K562 (cell line): Measurements from ENCODE around the gene POLD2. TPM values are rescaled to one million over a fixed set of nuclear protein-coding genes. Genes with fewer than 3 reads are reported as not detected.

Source experiments
- ATAC-seq: fragments of 200-7000 bp; cut with Tn5 transposase; 3 replicates; pipeline ENCODE4 v1.9.1; 2020; ENCODE audit warnings: moderate library complexity
- BruUV-seq: library from RNA; stranded (reverse); fragments of 400-500 nt; replicated peaks from 2 replicates; lab custom pipeline; 2021; lab: Mats Ljungman, UMichigan
- CTCF ChIA-PET: fragments of 300-600 bp; formaldehyde crosslinking; extraction: SDS; loops from one replicate; lab custom pipeline; 2021; ENCODE audit warnings: low intra/inter-chr PET ratio; lab: Yijun Ruan, JAX
- POLR2A ChIA-PET: fragments of 300-600, 350-650 bp; sonication (Branson Sonifier 250); formaldehyde crosslinking; extraction: SDS; loops from one replicate; lab custom pipeline; 2021; ENCODE audit warnings: antibody characterized with exemption, inconsistent platforms; lab: Yijun Ruan, JAX
- DNase-seq, 4 experiments: peaks; one replicate each; pipeline versions ENCODE4 v3.0.0 to v3.0.0-alpha.2; 2011 to 2018; ENCODE audit warnings: low spot score in 3 of 4, mixed read lengths in 3 of 4; ENCODE audit errors: extremely low read depth in 1 of 4
- FAIRE-seq: peaks from 2 replicates; lab custom pipeline; 2011; peaks lifted over from hg19 to GRCh38; lab: Jason Lieb, UNC
- H2AFZ ChIP-seq: 2 replicates; pipeline ENCODE4 v1.6.0; 2011; ENCODE audit warnings: low read depth, low read length, control low read depth, inconsistent platforms
- H3K27ac ChIP-seq: fragments of 200-600 bp; 3 replicates; pipeline ENCODE4 v1.8.0; 2011; ENCODE audit warnings: low read depth, mild to moderate bottlenecking, control low read depth, inconsistent platforms, low read length, moderate library complexity, mixed read lengths; ENCODE audit errors: extremely low read depth
- H3K27me3 ChIP-seq, 2 experiments: fragments of 300-600 bp in 1 of 2; 2 replicates in 1 of 2; 3 replicates in 1 of 2; pipeline versions ENCODE4 v1.6.0 to v1.8.0; 2011; ENCODE audit warnings: inconsistent platforms in 2 of 2, low read length in 2 of 2, mild to moderate bottlenecking in 1 of 2, mixed read lengths in 1 of 2, moderate library complexity in 1 of 2; ENCODE audit not compliant: control insufficient read depth in 2 of 2, insufficient read depth in 2 of 2
- H3K36me3 ChIP-seq: fragments of 300-600 bp; 3 replicates; pipeline ENCODE4 v1.8.0; 2011; ENCODE audit warnings: mild to moderate bottlenecking, low read length, inconsistent platforms; ENCODE audit not compliant: control insufficient read depth, insufficient read depth
- H3K4me1 ChIP-seq, 2 experiments: fragments of 200-600 bp in 1 of 2; replicated peaks in 1 of 2; 2 replicates in 1 of 2; 3 replicates in 1 of 2; pipeline versions ENCODE4 v1.5.1 to v1.8.0; 2011; ENCODE audit warnings: inconsistent platforms in 2 of 2, low read length in 2 of 2, mild to moderate bottlenecking in 1 of 2, mixed read lengths in 1 of 2, moderate library complexity in 1 of 2; ENCODE audit not compliant: control insufficient read depth in 2 of 2, insufficient read depth in 2 of 2
- H3K4me2 ChIP-seq: 2 replicates; pipeline ENCODE4 v1.6.1; 2011; ENCODE audit warnings: low read length, control low read depth, inconsistent platforms, mixed read lengths; ENCODE audit not compliant: insufficient read depth
- H3K4me3 ChIP-seq: fragments of 200-600 bp; sonication (generic), shearing (Covaris generic); 2 replicates; pipeline ENCODE4 v1.5.1; 2016; ENCODE audit warnings: control low read depth, inconsistent platforms
- H3K79me2 ChIP-seq: fragments of 200-600 bp; 3 replicates; pipeline ENCODE4 v1.8.0; 2011; ENCODE audit warnings: low read length, inconsistent platforms; ENCODE audit not compliant: control insufficient read depth, insufficient read depth
- H3K9ac ChIP-seq, 2 experiments: 2 replicates each; pipeline versions ENCODE4 v1.6.0 to v1.6.1; 2011; ENCODE audit warnings: low read depth in 2 of 2, low read length in 2 of 2, control low read depth in 1 of 2, inconsistent platforms in 1 of 2, mild to moderate bottlenecking in 1 of 2, mixed read lengths in 1 of 2; ENCODE audit not compliant: insufficient read depth in 1 of 2
- H3K9me1 ChIP-seq: one replicate; pipeline ENCODE4 v1.6.0; 2011; ENCODE audit warnings: inconsistent platforms, mild to moderate bottlenecking, low read length, moderate library complexity; ENCODE audit not compliant: control insufficient read depth, insufficient read depth
- H3K9me3 ChIP-seq: replicated peaks from 2 replicates; pipeline ENCODE4 v1.5.1; 2011; ENCODE audit warnings: low read depth, low read length, inconsistent platforms; ENCODE audit not compliant: control insufficient read depth, insufficient read depth
- H4K20me1 ChIP-seq: replicated peaks from 2 replicates; pipeline ENCODE4 v1.6.1; 2011; ENCODE audit warnings: low read length, inconsistent platforms, mixed read lengths; ENCODE audit not compliant: control insufficient read depth, insufficient read depth
- ARHGAP35 ChIP-seq: fragments of 450-650 bp; IDR thresholded peaks from 2 replicates; pipeline ENCODE4 v1.6.1; 2018; ENCODE audit not compliant: partially characterized antibody
- ARNT ChIP-seq, 2 experiments: fragments of 450-650 bp; IDR thresholded peaks; 2 replicates each; pipeline ENCODE4 v1.6.1; 2016; ENCODE audit warnings: mild to moderate bottlenecking in 1 of 2
- C11orf30 ChIP-seq: fragments of 450-650 bp; IDR thresholded peaks from 2 replicates; pipeline ENCODE4 v1.6.1; 2016; ENCODE audit warnings: low read depth, mild to moderate bottlenecking
- CEBPB ChIP-seq: fragments of 450-650 bp; IDR thresholded peaks from 2 replicates; pipeline ENCODE4 v1.6.1; 2016; ENCODE audit warnings: missing genetic modification characterization, missing compliant biosample characterization
- SRSF1 ChIP-seq: fragments of 200-400 bp; formaldehyde crosslinking; IDR thresholded peaks from 2 replicates; pipeline ENCODE4 v1.6.1; 2017; ENCODE audit warnings: mild to moderate bottlenecking, low read depth, low read length, moderate library complexity
- ZBED1 ChIP-seq: IDR thresholded peaks from 2 replicates; pipeline ENCODE4 v1.6.1; 2014
- ZNF217 ChIP-seq: sonication (generic); formaldehyde crosslinking; IDR thresholded peaks from 2 replicates; pipeline ENCODE4 v1.8.0; 2022; ENCODE audit warnings: mild to moderate bottlenecking, missing genetic modification reagents
- WGBS: fragments of 100-300 bp; shearing (Covaris generic); methylation state at CpG from one replicate; pipeline ENCODE4 v1.1.6; 2016; ENCODE audit warnings: low coverage, mixed read lengths; ENCODE audit not compliant: insufficient coverage; ENCODE audit errors: missing lambda C conversion rate; 5-methylcytosine and 5-hydroxymethylcytosine counted together
- in situ Hi-C: fragments of 300-500 bp; cut with MboI; formaldehyde crosslinking; loops from 4 replicates; pipeline ENCODE4 v1.15.0; 2018; ENCODE audit warnings: inconsistent platforms, mixed read lengths
- intact Hi-C: fragments of 100-400 bp; cut with micrococcal nuclease; formaldehyde crosslinking; loops from 2 replicates; pipeline ENCODE4 v1.14.2; 2022
- polyA plus RNA-seq, 8 experiments: library from polyadenylated mRNA; depleted of rRNA in 4 of 8; stranded (reverse) in 5 of 8; unstranded in 3 of 8; fragments of >200 nt; fragmentation: Nextera tagmentation in 2 of 8; fragmentation: Illumina TruSeq in 1 of 8; extraction: Ambion mirVana in 2 of 8; extraction: Trizol in 1 of 8; gene quantifications; 2 replicates each; pipeline versions ENCODE4 v1.2.1 to v1.2.3, GENCODE V29; 2011 to 2014; ENCODE audit warnings: inconsistent platforms in 1 of 8, missing spikeins in 1 of 8
- total RNA-seq, 7 experiments: library from RNA; depleted of rRNA in 6 of 7; stranded (reverse); fragments of >200 nt in 6 of 7; fragmentation: Illumina TruSeq in 2 of 7; extraction: Trizol in 2 of 7; gene quantifications; 2 replicates each; pipeline versions ENCODE4 v1.2.1 to v1.2.3, GENCODE V29; 2011 to 2021; ENCODE audit warnings: low replicate concordance in 1 of 7
- TF ChIP-seq, protein P1 (sequence below): fragments of 200-800 bp; sonication (Bioruptor generic); IDR thresholded peaks from 2 replicates; pipeline ENCODE4 v1.6.1; 2016; ENCODE audit warnings: missing genetic modification characterization, missing compliant biosample characterization
- TF ChIP-seq, protein P2 (sequence below): sonication (generic); formaldehyde crosslinking; IDR thresholded peaks from 2 replicates; pipeline ENCODE4 v1.8.0; 2022; ENCODE audit warnings: missing genetic modification reagents, mild to moderate bottlenecking, borderline replicate concordance
- TF ChIP-seq, protein P3 (sequence below): fragments of 450-650 bp; IDR thresholded peaks from 2 replicates; pipeline ENCODE4 v1.6.1; 2016
- TF ChIP-seq, protein P4 (sequence below): sonication (generic); formaldehyde crosslinking; IDR thresholded peaks from 2 replicates; pipeline ENCODE4 v1.8.1; 2022; ENCODE audit warnings: missing genetic modification reagents

Gene POLD2
- total and polyA plus RNA-seq, 9 of the 15 experiments (the other 6 are each of a cell fraction or from before 2014, with no cell fraction given) = 29.7 to 259 (median 225) TPM

DNA sequence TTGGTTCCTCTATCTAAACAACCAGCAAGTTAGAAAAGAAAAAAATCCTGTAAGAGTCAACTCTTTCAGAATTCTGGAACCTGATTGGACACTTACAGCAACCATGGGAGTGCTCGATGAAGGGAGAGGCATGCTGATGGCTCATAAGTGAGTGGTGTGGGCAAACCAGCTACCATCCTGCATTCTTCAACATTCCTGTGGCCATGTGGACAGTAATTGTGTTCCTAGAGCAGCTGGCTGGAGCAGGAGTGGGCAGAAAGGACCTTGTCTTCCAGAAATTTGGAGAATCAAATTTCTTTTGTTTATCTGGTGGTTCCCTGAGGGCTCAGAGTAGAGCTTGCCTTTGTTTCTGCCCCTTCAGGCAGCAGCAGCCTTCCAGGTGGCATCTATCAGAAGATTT, 40.2 kb upstream of the POLD2 start (continued):
- TF ChIP-seq, protein P1, sequence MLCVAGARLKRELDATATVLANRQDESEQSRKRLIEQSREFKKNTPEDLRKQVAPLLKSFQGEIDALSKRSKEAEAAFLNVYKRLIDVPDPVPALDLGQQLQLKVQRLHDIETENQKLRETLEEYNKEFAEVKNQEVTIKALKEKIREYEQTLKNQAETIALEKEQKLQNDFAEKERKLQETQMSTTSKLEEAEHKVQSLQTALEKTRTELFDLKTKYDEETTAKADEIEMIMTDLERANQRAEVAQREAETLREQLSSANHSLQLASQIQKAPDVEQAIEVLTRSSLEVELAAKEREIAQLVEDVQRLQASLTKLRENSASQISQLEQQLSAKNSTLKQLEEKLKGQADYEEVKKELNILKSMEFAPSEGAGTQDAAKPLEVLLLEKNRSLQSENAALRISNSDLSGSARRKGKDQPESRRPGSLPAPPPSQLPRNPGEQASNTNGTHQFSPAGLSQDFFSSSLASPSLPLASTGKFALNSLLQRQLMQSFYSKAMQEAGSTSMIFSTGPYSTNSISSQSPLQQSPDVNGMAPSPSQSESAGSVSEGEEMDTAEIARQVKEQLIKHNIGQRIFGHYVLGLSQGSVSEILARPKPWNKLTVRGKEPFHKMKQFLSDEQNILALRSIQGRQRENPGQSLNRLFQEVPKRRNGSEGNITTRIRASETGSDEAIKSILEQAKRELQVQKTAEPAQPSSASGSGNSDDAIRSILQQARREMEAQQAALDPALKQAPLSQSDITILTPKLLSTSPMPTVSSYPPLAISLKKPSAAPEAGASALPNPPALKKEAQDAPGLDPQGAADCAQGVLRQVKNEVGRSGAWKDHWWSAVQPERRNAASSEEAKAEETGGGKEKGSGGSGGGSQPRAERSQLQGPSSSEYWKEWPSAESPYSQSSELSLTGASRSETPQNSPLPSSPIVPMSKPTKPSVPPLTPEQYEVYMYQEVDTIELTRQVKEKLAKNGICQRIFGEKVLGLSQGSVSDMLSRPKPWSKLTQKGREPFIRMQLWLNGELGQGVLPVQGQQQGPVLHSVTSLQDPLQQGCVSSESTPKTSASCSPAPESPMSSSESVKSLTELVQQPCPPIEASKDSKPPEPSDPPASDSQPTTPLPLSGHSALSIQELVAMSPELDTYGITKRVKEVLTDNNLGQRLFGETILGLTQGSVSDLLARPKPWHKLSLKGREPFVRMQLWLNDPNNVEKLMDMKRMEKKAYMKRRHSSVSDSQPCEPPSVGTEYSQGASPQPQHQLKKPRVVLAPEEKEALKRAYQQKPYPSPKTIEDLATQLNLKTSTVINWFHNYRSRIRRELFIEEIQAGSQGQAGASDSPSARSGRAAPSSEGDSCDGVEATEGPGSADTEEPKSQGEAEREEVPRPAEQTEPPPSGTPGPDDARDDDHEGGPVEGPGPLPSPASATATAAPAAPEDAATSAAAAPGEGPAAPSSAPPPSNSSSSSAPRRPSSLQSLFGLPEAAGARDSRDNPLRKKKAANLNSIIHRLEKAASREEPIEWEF = no peak
- TF ChIP-seq ZBED1 = no peak
- TF ChIP-seq ZNF217 (CRISPR knock-in tag) = no peak

DNA sequence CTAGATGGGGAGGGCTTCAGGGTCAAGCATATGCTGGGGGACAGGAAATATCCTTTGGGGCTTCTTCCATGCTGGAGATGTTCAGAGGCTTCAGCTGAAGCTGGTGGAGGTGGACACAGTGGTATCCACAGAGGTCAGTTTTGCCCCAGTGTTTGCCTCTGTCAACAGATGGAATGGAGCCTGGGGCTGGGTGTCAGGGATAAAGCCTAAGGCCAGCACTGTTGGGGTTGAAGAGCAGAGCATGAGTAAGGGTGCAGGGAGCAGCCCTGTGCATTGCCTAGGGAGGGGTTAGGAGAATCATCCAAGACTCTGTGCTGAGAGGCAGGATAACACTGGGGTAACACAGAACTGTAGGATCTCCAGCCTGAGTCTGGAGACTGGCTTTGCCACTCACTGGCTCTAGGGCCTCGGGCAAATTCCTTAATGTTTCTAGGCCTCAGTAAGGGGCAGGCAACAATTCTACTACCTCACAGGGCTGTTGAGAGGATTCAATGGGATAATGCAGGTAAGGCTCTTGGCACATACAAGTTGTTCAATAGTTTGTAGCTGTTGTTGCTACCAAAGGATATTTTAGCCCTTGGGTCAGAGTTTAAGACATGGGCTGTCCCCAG, 39.5 kb upstream of the POLD2 start:
- intact Hi-C loops = no loop called here
- FAIRE-seq = no peak
- Histone ChIP-seq H4K20me1 (no peaks in the 10 kb centered on the region), H3K27me3 (peaks cover 3 to 12% of the 10 kb centered on the region in 2 experiments; a peak in 3 of 5 replicates), H3K27ac (no peak overlapping the region), H3K9ac (no peak overlapping the region), H3K79me2 (no peaks in the 10 kb centered on the region), H3K4me2 (no peak overlapping the region), H3K9me3 (no peaks in the 10 kb centered on the region), H2AFZ (no peak overlapping the region), H3K36me3 (no peaks in the 10 kb centered on the region), H3K4me1 (peaks cover 0 to 10% of the 10 kb centered on the region in 2 experiments; a peak in 3 of 5 replicates), H3K9me1 (no peaks in the 10 kb centered on the region), H3K4me3 (no peak overlapping the region)
- in situ Hi-C loops = no loop called here
- no peak for DNase-seq
- POLR2A ChIA-PET = interaction anchor here (0.7 to 1.3 kb wide), 3 partner anchors 11 to 32 kb away, joined by 3 to 5 read pairs (median 5); no protein-coding TSS in a partner anchor
- WGBS = 0% methylated on average over 1 of the region's 1 CpG
- BruUV-seq = no TSS peak
- CTCF ChIA-PET = no interaction called here
- ATAC-seq = no peak
- TF ChIP-seq C11orf30 (no peak), ARHGAP35 (no peak), SRSF1 (no peak), CEBPB (no peak), ARNT (IDR thresholded peaks at IDR 0.05) (no peak)
- TF ChIP-seq, protein P2, sequence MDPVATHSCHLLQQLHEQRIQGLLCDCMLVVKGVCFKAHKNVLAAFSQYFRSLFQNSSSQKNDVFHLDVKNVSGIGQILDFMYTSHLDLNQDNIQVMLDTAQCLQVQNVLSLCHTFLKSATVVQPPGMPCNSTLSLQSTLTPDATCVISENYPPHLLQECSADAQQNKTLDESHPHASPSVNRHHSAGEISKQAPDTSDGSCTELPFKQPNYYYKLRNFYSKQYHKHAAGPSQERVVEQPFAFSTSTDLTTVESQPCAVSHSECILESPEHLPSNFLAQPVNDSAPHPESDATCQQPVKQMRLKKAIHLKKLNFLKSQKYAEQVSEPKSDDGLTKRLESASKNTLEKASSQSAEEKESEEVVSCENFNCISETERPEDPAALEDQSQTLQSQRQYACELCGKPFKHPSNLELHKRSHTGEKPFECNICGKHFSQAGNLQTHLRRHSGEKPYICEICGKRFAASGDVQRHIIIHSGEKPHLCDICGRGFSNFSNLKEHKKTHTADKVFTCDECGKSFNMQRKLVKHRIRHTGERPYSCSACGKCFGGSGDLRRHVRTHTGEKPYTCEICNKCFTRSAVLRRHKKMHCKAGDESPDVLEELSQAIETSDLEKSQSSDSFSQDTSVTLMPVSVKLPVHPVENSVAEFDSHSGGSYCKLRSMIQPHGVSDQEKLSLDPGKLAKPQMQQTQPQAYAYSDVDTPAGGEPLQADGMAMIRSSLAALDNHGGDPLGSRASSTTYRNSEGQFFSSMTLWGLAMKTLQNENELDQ (CRISPR knock-in tag) = no peak
- TF ChIP-seq, protein P3, sequence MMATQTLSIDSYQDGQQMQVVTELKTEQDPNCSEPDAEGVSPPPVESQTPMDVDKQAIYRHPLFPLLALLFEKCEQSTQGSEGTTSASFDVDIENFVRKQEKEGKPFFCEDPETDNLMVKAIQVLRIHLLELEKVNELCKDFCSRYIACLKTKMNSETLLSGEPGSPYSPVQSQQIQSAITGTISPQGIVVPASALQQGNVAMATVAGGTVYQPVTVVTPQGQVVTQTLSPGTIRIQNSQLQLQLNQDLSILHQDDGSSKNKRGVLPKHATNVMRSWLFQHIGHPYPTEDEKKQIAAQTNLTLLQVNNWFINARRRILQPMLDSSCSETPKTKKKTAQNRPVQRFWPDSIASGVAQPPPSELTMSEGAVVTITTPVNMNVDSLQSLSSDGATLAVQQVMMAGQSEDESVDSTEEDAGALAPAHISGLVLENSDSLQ = no peak
- TF ChIP-seq, protein P4, sequence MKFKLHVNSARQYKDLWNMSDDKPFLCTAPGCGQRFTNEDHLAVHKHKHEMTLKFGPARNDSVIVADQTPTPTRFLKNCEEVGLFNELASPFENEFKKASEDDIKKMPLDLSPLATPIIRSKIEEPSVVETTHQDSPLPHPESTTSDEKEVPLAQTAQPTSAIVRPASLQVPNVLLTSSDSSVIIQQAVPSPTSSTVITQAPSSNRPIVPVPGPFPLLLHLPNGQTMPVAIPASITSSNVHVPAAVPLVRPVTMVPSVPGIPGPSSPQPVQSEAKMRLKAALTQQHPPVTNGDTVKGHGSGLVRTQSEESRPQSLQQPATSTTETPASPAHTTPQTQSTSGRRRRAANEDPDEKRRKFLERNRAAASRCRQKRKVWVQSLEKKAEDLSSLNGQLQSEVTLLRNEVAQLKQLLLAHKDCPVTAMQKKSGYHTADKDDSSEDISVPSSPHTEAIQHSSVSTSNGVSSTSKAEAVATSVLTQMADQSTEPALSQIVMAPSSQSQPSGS (CRISPR knock-in tag) = no peak
